Endothelial cell (in vitro differentiated cells): ENCODE data around the gene GPR139. TPM values are rescaled to one million over a fixed set of nuclear protein-coding genes. Genes with fewer than 3 reads are reported as not detected.

ENCODE experiments used
- DNase-seq: peaks from one replicate; pipeline ENCODE4 v3.0.0; 2021; ENCODE audit warnings: low spot score
- H3K27ac Mint-ChIP-seq: one replicate; pipeline ENCODE4 v1.8.0; 2021; ENCODE audit warnings: mixed read lengths, inconsistent platforms; ENCODE audit not compliant: unreplicated experiment
- H3K27me3 Mint-ChIP-seq: one replicate; pipeline ENCODE4 v1.8.0; 2021; ENCODE audit warnings: mild to moderate bottlenecking, moderate library complexity, mixed read lengths, inconsistent platforms; ENCODE audit not compliant: unreplicated experiment
- H3K36me3 Mint-ChIP-seq: one replicate; pipeline ENCODE4 v1.8.0; 2021; ENCODE audit warnings: mild to moderate bottlenecking, low read depth, mixed read lengths, inconsistent platforms; ENCODE audit not compliant: unreplicated experiment
- H3K4me1 Mint-ChIP-seq: one replicate; pipeline ENCODE4 v1.8.0; 2021; ENCODE audit warnings: mild to moderate bottlenecking, mixed read lengths, inconsistent platforms; ENCODE audit not compliant: unreplicated experiment
- H3K4me3 Mint-ChIP-seq: one replicate; pipeline ENCODE4 v1.8.0; 2021; ENCODE audit warnings: mild to moderate bottlenecking, mixed read lengths, inconsistent platforms; ENCODE audit not compliant: unreplicated experiment
- H3K9me3 Mint-ChIP-seq: one replicate; pipeline ENCODE4 v1.8.0; 2021; ENCODE audit warnings: mixed read lengths, inconsistent platforms; ENCODE audit not compliant: unreplicated experiment
- long read RNA-seq: library from polyadenylated mRNA; unstranded; transcript quantifications from one replicate; pipeline ENCODE4 v2.0.0, GENCODE V29; 2020; ENCODE audit not compliant: unreplicated experiment
- total RNA-seq: library from RNA; stranded (reverse); fragmentation: NEBNext Ultra II Directional; extraction: Animal tissue kit (Norgen Biotek cat#: 25700); gene quantifications from one replicate; pipeline ENCODE4 v1.2.1, GENCODE V29; 2021; ENCODE audit not compliant: unreplicated experiment
- TF ChIP-seq, protein P1 (sequence below): fragments of 200-600 bp; sonication (generic); IDR thresholded peaks from one replicate; pipeline ENCODE4 v1.5.0; 2021; ENCODE audit warnings: antibody characterized with exemption; ENCODE audit not compliant: unreplicated experiment

GPR139 gene
- total RNA-seq: not detected
- long read RNA-seq: 0 reads

DNA sequence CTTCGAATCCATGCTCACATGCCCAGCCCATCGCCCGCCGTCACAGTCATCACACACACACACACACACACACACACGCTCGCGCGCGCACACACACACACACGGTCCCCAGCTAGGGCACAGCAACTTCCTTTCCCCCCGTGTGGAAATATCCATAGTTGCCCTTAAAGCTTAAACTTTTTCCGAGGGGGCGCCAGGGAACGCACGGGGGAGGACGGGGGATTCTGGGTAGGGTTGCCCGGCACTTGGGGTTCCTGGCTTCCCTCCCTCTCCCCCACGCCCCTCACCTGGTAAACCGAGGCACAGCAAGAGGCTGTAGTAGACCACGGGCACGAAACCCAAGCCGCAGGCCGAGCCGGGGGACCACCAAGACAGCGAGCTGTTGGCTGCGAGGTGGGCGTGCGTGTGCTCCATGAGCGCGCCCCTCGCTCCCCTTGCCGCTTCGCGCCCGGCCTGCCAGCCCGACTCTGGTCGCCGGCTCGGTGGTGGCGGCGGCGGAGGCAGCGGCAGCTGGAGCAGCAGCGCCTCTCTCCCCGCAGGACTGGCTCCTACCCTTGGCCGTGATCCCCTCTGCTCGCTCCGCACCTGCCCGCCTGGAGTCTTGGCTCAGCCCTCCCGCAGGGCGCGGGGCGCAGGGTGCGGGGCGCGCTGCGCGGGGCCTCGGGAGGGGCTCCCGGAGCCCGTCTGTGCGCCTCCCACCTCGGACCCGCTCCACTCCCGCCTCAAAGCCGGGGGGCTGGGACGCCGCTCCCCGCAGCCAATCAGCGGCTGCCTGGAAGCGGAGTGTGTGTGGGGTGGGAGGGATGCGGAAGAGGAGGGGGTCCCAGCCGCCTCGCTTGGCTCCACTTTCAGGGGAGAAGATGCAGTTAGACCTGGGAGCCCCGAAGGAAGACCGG lies at the start of gene GPR139:
GPR139 (minus strand) TSS at position 688 of the 896 bp plus-strand sequence; CDS start at position 414, 274 bp downstream.
- peak; percentile 26 for DNase-seq
- Mint-ChIP-seq H3K4me3 (peak within 1 kb of the TSS; percentile 76), H3K36me3 (no peaks in the 10 kb centered on the region), H3K9me3 (no peaks in the 10 kb centered on the region), H3K27ac (no peak within 1 kb of the TSS), H3K4me1 (peaks cover 4% of the 10 kb centered on the region), H3K27me3 (peaks cover 12% of the 10 kb centered on the region)
- TF ChIP-seq, protein P1, sequence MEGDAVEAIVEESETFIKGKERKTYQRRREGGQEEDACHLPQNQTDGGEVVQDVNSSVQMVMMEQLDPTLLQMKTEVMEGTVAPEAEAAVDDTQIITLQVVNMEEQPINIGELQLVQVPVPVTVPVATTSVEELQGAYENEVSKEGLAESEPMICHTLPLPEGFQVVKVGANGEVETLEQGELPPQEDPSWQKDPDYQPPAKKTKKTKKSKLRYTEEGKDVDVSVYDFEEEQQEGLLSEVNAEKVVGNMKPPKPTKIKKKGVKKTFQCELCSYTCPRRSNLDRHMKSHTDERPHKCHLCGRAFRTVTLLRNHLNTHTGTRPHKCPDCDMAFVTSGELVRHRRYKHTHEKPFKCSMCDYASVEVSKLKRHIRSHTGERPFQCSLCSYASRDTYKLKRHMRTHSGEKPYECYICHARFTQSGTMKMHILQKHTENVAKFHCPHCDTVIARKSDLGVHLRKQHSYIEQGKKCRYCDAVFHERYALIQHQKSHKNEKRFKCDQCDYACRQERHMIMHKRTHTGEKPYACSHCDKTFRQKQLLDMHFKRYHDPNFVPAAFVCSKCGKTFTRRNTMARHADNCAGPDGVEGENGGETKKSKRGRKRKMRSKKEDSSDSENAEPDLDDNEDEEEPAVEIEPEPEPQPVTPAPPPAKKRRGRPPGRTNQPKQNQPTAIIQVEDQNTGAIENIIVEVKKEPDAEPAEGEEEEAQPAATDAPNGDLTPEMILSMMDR: no peak

DNA sequence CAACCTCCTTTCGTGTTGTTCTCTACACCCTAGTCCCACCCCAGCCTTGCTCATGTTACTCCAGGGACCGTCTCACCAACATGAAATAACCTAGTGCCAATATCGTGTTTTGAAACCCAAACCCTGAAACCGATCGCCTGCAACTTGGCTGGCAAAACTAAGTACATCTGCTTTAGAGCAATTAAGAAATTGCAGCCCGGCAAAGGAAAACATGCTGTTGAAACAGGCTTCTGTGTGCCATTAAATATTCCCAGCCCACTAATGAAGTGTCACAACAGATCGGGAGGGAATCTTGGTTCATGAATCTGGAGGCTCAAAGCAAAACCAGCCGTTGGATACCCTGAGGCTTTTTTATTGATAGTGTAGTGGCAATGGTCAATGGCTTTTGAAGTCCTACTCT lies 48.3 kb upstream of the GPR139 start:
- no peaks in the 10 kb centered on the region for H3K36me3 Mint-ChIP-seq
- TF ChIP-seq, protein P1: no peak
- H3K9me3 Mint-ChIP-seq: peaks cover 8% of the 10 kb centered on the region
- no peak for DNase-seq
- H3K4me3 Mint-ChIP-seq: no peak overlapping the region
- peaks cover 3% of the 10 kb centered on the region for H3K4me1 Mint-ChIP-seq
- H3K27ac Mint-ChIP-seq: no peak overlapping the region
- H3K27me3 Mint-ChIP-seq: peaks cover 2% of the 10 kb centered on the region

DNA sequence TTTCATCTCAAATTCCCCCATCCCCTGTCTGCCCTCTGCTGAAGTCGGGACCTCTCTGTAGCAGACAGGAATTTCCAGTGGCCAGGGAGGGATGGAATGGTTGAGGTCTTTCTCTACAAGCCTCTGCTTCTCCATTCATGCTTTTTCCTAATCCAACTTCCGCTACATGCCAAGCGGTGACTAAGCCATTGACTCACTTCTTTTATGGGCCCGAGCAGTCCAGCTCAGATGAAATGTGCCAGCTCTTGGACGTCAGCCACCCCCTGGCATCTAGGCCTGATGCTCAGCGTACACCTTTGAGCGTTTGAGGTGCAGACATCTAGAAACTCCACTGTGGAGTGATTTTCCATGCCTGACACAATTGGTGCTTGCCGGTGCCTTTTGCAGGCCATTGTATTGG lies 40.7 kb upstream of the GPR139 start:
- Mint-ChIP-seq H3K36me3 (no peaks in the 10 kb centered on the region), H3K27me3 (peaks cover 2% of the 10 kb centered on the region), H3K4me1 (peaks cover 5% of the 10 kb centered on the region), H3K4me3 (no peak overlapping the region), H3K27ac (no peak overlapping the region), H3K9me3 (no peaks in the 10 kb centered on the region)
- TF ChIP-seq, protein P1: no peak
- no peak for DNase-seq

DNA sequence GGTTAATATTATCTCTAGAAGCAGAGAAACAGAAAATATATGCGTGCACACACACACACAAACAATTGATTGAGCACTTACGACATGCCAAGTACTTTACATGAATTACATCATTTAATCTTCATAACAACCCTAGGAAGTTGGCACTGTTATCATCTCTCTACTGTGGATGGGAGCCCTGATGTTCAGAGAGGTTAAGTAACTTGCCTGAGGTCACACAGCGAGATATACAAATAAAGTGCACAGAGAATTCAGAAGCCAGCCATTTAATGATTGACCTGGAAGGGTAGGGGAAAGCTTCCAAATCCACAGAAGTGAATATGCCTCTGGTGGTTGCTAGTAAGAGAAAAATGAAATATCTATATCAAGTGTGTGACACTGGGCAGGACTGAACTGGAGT lies 37.5 kb upstream of the GPR139 start:
- Mint-ChIP-seq H3K27ac (no peak overlapping the region), H3K4me1 (peaks cover 2% of the 10 kb centered on the region), H3K36me3 (no peaks in the 10 kb centered on the region), H3K4me3 (no peak overlapping the region), H3K27me3 (peaks cover 4% of the 10 kb centered on the region), H3K9me3 (no peaks in the 10 kb centered on the region)
- TF ChIP-seq, protein P1: no peak
- DNase-seq: no peak

DNA sequence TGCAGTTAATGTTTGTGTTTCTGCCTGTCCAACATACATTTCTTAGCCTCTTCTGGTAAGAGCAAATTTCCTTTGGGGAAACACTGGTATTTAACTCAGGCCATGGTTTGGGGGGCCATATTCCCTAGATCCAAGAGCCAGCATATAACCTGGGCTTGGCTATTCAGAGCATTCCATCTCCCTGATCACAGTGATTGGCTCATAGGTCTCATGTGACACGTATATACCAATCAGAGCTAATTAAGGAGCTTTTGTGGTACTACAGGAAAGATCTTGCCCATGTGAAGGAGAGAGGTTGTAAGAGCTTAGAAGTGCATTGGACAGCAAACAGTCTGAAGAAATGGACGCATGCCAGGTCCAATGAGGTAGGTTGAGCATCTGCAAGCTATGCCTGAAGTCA lies 33.4 kb upstream of the GPR139 start:
- Mint-ChIP-seq H3K4me3 (no peak overlapping the region), H3K9me3 (no peaks in the 10 kb centered on the region), H3K36me3 (no peaks in the 10 kb centered on the region), H3K4me1 (no peaks in the 10 kb centered on the region), H3K27me3 (peaks cover 4% of the 10 kb centered on the region), H3K27ac (no peak overlapping the region)
- TF ChIP-seq, protein P1: no peak
- DNase-seq: no peak
